Left lung (tissue), 10 donors: Measurements from ENCODE around the gene DBN1. TPM values are rescaled to one million over a fixed set of nuclear protein-coding genes. Genes with fewer than 3 reads are reported as not detected.

Experiments
- ATAC-seq: fragments of 200-7000 bp; cut with Tn5 transposase; one replicate; pipeline ENCODE4 v1.9.1; 2020; ENCODE audit warnings: moderate library complexity
- DNase-seq, 4 donors: peaks; one replicate each; pipeline ENCODE4 v3.0.0-alpha.2; 2013 to 2020
- H3K27ac ChIP-seq, 2 donors: fragments of 200-600 bp; sonication (generic) in 1 of 2; one replicate each; pipeline versions ENCODE4 v1.5.0 to v1.8.0; 2020 to 2021
- H3K27me3 ChIP-seq, 2 donors: fragments of 200-600 bp; sonication (generic) in 1 of 2; one replicate each; pipeline versions ENCODE4 v1.5.0 to v1.8.0; 2020 to 2021
- H3K36me3 ChIP-seq, 2 donors: fragments of 200-600 bp; sonication (generic) in 1 of 2; one replicate each; pipeline versions ENCODE4 v1.5.0 to v1.8.0; 2020 to 2021
- H3K4me1 ChIP-seq, 2 donors: fragments of 200-600 bp; one replicate each; pipeline ENCODE4 v1.8.0; 2021
- H3K4me3 ChIP-seq, 2 donors: fragments of 200-600 bp; sonication (generic) in 1 of 2; one replicate each; pipeline versions ENCODE4 v1.5.0 to v1.8.0; 2020 to 2021; ENCODE audit warnings: mild to moderate bottlenecking in 1 of 2
- H3K9me3 ChIP-seq, 2 donors: fragments of 200-600 bp; sonication (generic) in 1 of 2; one replicate each; pipeline versions ENCODE4 v1.5.0 to v1.8.0; 2020 to 2021
- intact Hi-C, 2 donors: fragments of 100-400 bp; cut with DNase I; formaldehyde crosslinking; loops; one replicate each; pipeline versions ENCODE4 v1.11.2 to v1.14.2; 2022
- polyA plus RNA-seq, 6 donors: library from polyadenylated mRNA; unstranded; fragments of 120-200 nt; gene quantifications; one replicate each; pipeline ENCODE4 v1.2.1, GENCODE V29; 2013; ENCODE audit not compliant: insufficient read length in 6 of 6
- total RNA-seq, 2 donors: library from RNA; stranded (reverse); fragmentation: NEBNext Ultra II Directional; extraction: Animal tissue kit (Norgen Biotek cat#: 25700); gene quantifications; one replicate each; pipeline ENCODE4 v1.2.1, GENCODE V29; 2021
- TF ChIP-seq, protein P1 (sequence below), 2 donors: fragments of 200-600 bp; sonication (generic) in 1 of 2; IDR thresholded peaks; one replicate each; pipeline versions ENCODE4 v1.5.0 to v1.8.0; 2021; ENCODE audit warnings: antibody characterized with exemption in 2 of 2
- donor health status: DM: no; HTN: yes; CAD: no.
- donor health status: DM: no; HTN: no; CAD: no.

The DBN1 gene
- total and polyA plus RNA-seq, 8 donors: 43.2 to 207 (median 148) TPM

DNA sequence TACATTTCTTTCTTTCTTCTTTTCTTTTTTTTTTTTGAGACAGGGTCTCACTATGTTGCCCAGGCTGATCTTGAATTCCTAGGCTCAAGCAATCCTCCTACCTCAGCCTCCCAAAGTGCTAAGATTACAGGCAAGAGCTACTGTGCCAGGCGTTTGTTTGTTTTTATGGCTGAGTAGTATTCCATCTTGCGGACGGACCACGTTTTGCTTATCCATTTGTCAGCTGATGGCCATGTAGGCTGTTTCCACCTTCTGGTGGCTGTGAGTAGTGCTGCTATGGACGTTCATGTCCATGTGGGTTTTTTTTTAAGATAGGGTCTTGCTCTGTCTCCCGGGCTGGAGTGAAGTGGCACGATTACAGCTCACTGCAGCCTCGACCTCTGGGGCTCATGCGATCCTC is 33.7 kb upstream of the DBN1 start:
- H3K4me3 ChIP-seq: peak overlapping the region in 1 of 2 donors; percentile 75
- TF ChIP-seq, protein P1, sequence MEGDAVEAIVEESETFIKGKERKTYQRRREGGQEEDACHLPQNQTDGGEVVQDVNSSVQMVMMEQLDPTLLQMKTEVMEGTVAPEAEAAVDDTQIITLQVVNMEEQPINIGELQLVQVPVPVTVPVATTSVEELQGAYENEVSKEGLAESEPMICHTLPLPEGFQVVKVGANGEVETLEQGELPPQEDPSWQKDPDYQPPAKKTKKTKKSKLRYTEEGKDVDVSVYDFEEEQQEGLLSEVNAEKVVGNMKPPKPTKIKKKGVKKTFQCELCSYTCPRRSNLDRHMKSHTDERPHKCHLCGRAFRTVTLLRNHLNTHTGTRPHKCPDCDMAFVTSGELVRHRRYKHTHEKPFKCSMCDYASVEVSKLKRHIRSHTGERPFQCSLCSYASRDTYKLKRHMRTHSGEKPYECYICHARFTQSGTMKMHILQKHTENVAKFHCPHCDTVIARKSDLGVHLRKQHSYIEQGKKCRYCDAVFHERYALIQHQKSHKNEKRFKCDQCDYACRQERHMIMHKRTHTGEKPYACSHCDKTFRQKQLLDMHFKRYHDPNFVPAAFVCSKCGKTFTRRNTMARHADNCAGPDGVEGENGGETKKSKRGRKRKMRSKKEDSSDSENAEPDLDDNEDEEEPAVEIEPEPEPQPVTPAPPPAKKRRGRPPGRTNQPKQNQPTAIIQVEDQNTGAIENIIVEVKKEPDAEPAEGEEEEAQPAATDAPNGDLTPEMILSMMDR (IDR thresholded peaks at IDR 0.05): peak in 1 of 2 donors; percentile 14
- no peaks in the 10 kb centered on the region for H3K27me3 ChIP-seq

GRCh38 chr5:177505075-177505474 is 31.6 kb upstream of the DBN1 start:
- peaks cover 0 to 49% of the 10 kb centered on the region in 2 donors for H3K4me1 ChIP-seq
- intact Hi-C loops: no loop called here
- no peaks in the 10 kb centered on the region for H3K27me3 ChIP-seq
- H3K4me3 ChIP-seq: no peak overlapping the region
- DNase-seq (no peak), ATAC-seq (no peak)
- no peak overlapping the region for H3K27ac ChIP-seq
- no peaks in the 10 kb centered on the region for H3K9me3 ChIP-seq
- H3K36me3 ChIP-seq: peaks cover 0 to 65% of the 10 kb centered on the region in 2 donors
- TF ChIP-seq, protein P1 (IDR thresholded peaks at IDR 0.05): no peak

More for the DNA sequence above, 33.7 kb upstream of the DBN1 start:
- peaks cover 0 to 49% of the 10 kb centered on the region in 2 donors for H3K4me1 ChIP-seq
- H3K36me3 ChIP-seq: peaks cover 0 to 83% of the 10 kb centered on the region in 2 donors
- peak overlapping the region in 1 of 2 donors; percentile 98 for H3K27ac ChIP-seq
- intact Hi-C loops: no loop called here
- ATAC-seq (no peak), DNase-seq (no peak)
- no peaks in the 10 kb centered on the region for H3K9me3 ChIP-seq

GRCh38 chr5:177504086-177505056 is 30.9 kb upstream of the DBN1 start:
- H3K27ac ChIP-seq: no peak overlapping the region
- peaks cover 0 to 61% of the 10 kb centered on the region in 2 donors for H3K36me3 ChIP-seq
- ATAC-seq (no peak), DNase-seq (peak in 1 of 4 donors; percentile 79)
- intact Hi-C loops: loop anchor here in 1 of 2 donors (5.0 kb wide), 1 partner anchor 112 kb away; no protein-coding TSS in a partner anchor
- no peaks in the 10 kb centered on the region for H3K27me3 ChIP-seq
- H3K9me3 ChIP-seq: no peaks in the 10 kb centered on the region
- H3K4me1 ChIP-seq: peaks cover 0 to 42% of the 10 kb centered on the region in 2 donors
- TF ChIP-seq, protein P1 (IDR thresholded peaks at IDR 0.05): no peak
- H3K4me3 ChIP-seq: no peak overlapping the region

- no peaks in the 10 kb centered on the region for H3K9me3 ChIP-seq
- TF ChIP-seq, protein P1 (IDR thresholded peaks at IDR 0.05): no peak
- no peak overlapping the region for H3K4me3 ChIP-seq
- H3K36me3 ChIP-seq: peaks cover 0 to 61% of the 10 kb centered on the region in 2 donors
- H3K4me1 ChIP-seq: peaks cover 0 to 47% of the 10 kb centered on the region in 2 donors
- intact Hi-C loops: loop anchor here in 1 of 2 donors (5.0 kb wide), 1 partner anchor 111 kb away; no protein-coding TSS in a partner anchor
- peaks cover 0 to 5% of the 10 kb centered on the region in 2 donors for H3K27me3 ChIP-seq
- DNase-seq (peak in 1 of 4 donors; percentile 75), ATAC-seq (no peak)
- H3K27ac ChIP-seq: no peak overlapping the region
Measured at GRCh38 chr5:177503351-177504085, 30.1 kb upstream of the DBN1 start.
